GM18502 (cell line): ENCODE data around the gene RMI2.

ENCODE experiments used
- ATAC-seq: cut with Tn5 transposase; IDR thresholded peaks from one replicate; pipeline ENCODE4 v1.9.1; 2021; ENCODE audit warnings: mild to moderate bottlenecking; ENCODE audit not compliant: unreplicated experiment, poor library complexity

RMI2 gene

GRCh38 chr16:11309895-11310633, 35.2 kb upstream of the RMI2 start:
- ATAC-seq = peak; percentile 53

GRCh38 chr16:11310634-11310977, 34.7 kb upstream of the RMI2 start:
- ATAC-seq = no peak

- ATAC-seq = peak; percentile 43
Measured at GRCh38 chr16:11310997-11311561, 34.2 kb upstream of the RMI2 start.

- no peak for ATAC-seq
Measured at GRCh38 chr16:11312718-11313492, 32.4 kb upstream of the RMI2 start.

- no peak for ATAC-seq
Measured at GRCh38 chr16:11313493-11314308, 31.6 kb upstream of the RMI2 start.

- ATAC-seq = no peak
Measured at GRCh38 chr16:11314309-11314894, 30.9 kb upstream of the RMI2 start.

GRCh38 chr16:11315510-11315909, 29.7 kb upstream of the RMI2 start:
- ATAC-seq = no peak

GRCh38 chr16:11316331-11317015, 28.8 kb upstream of the RMI2 start:
- no peak for ATAC-seq

GRCh38 chr16:11318817-11319216, 26.4 kb upstream of the RMI2 start:
- ATAC-seq = no peak

- no peak for ATAC-seq
Measured at GRCh38 chr16:11319529-11320146, 25.6 kb upstream of the RMI2 start.

- ATAC-seq = no peak
Measured at GRCh38 chr16:11320170-11320569, 25.1 kb upstream of the RMI2 start.

- ATAC-seq = no peak
Measured at GRCh38 chr16:11321662-11322061, 23.6 kb upstream of the RMI2 start.

- no peak for ATAC-seq
Measured at GRCh38 chr16:11322823-11323222, 22.4 kb upstream of the RMI2 start.

- ATAC-seq = no peak
Measured at GRCh38 chr16:11323551-11324336, 21.5 kb upstream of the RMI2 start.

GRCh38 chr16:11325404-11326083, 19.7 kb upstream of the RMI2 start:
- no peak for ATAC-seq

- ATAC-seq = no peak
Measured at GRCh38 chr16:11326084-11326736, 19.0 kb upstream of the RMI2 start.

GRCh38 chr16:11326737-11327276, 18.5 kb upstream of the RMI2 start:
- no peak for ATAC-seq
